ENCODE measurements around the gene TLX3.

DNA sequence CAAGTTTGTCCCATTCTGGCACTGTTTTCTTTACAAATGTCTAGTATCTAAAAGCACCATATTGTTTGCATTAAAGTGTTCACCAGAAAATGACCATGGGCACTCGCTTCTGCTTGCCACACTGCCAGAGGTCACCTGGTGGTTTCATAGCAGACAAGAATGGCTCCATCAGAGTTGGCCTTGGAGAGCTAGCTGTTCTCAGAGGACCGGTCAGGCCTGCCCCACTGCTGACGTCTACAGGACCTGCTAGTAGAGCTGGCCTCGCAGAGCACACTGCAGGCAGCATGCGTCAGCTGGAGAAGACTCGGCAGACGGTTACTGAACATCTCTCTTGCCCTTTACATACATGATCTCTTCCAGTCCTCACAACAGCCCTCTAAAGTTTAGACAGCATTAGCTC is 8.7 kb upstream of the TLX3 start:
- TF ChIP-seq, protein P1, sequence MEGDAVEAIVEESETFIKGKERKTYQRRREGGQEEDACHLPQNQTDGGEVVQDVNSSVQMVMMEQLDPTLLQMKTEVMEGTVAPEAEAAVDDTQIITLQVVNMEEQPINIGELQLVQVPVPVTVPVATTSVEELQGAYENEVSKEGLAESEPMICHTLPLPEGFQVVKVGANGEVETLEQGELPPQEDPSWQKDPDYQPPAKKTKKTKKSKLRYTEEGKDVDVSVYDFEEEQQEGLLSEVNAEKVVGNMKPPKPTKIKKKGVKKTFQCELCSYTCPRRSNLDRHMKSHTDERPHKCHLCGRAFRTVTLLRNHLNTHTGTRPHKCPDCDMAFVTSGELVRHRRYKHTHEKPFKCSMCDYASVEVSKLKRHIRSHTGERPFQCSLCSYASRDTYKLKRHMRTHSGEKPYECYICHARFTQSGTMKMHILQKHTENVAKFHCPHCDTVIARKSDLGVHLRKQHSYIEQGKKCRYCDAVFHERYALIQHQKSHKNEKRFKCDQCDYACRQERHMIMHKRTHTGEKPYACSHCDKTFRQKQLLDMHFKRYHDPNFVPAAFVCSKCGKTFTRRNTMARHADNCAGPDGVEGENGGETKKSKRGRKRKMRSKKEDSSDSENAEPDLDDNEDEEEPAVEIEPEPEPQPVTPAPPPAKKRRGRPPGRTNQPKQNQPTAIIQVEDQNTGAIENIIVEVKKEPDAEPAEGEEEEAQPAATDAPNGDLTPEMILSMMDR (IDR thresholded peaks at IDR 0.05): no peak
- no peak for TF ChIP-seq POLR2A (IDR thresholded peaks at IDR 0.05)

Measured in adrenal gland (tissue), 5 donors.